Measurements from ENCODE around the gene ATM.
"Not testable (repeated sequence)": the region's sequence is repeated elsewhere in the genome, so short reads cannot be mapped to it uniquely, and the experiment has no call there.

ATM gene

DNA sequence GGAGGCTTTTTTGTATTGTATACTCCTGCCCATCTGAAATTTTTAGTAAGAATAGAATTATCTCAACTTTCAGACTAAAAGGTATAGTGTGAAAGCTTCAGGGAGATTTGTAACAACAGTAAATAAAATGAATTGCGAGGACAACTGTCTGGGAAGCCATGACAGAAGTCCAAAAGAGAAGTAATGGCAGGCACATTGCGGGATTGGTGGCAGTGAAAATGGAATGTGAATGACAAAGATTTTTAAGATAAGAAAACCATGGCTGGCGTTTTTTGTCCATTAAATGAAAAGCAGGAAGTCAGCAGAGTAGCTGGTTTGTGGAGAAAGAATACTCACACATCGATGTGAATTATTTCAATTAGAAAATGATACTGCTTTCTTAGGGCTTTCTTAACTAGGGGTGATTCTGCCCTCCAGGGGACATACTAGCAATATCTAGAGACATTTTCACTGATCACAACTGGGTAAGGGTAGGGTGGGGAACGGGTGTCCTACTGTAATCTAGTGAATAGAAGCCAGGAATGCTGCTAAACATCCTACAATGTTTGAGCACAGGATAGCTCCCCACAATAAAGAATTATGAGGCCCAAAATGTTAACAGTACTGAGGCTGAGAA is 2.0 kb upstream of the ATM start:
- no peak for DNase-seq (ENCODE audit: low read depth in 2 of 2, low spot score in 1 of 2)

DNA sequence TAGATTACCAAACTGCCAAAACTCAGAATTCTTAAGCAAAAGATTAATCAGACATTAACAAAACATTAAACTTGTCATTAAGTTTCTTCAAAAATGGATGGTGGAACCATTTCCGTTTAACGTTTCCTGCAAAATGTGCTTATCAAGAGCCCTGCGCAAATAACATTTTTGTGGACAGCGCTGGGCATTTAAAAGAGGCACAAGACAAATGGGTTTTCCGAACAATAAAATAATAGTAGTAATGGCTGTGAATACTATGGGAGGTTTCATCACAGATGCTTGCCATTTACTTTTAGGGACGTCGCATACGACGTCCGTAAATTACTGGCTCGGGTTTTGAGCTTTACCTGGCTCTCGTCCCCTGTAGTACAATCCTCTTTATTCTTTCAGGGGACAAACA is 1.5 kb upstream of the ATM start:
- DNase-seq (ENCODE audit: low read depth in 2 of 2, low spot score in 1 of 2) = no peak

DNA sequence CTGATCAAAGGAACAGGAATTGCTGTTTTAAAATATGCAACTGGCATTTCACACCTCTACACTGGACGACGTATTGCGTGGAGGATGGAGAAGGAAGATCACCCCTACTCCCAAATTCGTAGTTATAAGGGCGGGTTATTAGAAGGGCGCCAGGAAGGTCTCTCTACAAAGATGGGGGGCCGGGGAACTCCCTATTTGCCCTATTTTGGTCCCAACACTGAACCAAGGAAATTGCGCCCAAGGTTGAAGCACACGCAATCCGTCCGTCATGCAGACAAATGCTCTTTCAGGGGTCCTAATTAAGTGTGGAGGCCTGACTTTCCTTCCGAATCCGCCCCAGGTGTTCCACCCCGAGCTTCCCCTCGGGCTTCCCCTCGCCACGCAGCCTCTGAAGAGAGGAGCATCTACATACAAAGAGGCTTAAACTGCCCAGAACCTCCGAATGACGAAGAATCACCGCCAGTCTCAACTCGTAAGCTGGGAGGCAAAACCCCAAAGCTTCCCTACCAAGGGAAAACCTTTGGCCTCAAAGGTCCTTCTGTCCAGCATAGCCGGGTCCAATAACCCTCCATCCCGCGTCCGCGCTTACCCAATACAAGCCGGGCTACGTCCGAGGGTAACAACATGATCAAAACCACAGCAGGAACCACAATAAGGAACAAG is 825 bp upstream of the ATM start:
- DNase-seq (ENCODE audit: low read depth in 2 of 2, low spot score in 1 of 2) = no peak

DNA sequence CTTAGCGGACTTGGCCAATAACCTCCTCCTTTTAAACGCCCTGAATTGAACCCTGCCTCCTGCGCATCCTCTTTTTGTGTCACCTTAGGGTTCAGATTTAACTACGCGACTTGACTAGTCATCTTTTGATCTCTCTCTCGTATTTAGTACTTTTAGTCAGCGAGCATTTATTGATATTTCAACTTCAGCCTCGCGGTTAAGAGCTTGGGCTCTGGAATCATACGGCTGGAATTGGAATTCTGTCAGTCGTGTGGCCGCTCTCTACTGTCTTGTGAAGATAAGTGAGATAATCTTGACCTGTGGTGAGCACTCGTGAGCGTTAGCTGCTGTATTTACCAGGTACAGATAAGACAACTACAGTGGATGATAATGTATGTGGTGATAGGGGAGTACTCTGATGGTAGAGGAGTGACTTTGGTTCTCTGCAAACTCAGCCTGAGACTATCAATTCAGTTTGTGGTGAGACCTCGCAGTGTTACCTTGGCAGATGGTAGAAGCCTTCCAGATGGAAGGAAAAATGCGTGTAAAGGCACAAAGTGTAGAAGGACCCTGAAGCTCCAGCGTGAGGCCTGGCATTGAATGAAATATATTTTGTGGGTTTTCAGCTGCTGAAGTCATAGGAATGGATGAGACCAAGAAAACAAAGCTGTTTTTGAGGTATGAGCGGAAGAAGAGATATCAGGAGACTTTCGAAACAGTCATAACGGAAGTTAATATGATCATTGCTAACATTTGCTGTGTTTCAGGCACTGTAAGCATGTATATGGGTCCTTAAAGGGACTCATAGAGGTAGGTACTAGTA is 682 bp downstream of the ATM start:
- DNase-seq (ENCODE audit: low read depth in 2 of 2, low spot score in 1 of 2) = no peak

DNA sequence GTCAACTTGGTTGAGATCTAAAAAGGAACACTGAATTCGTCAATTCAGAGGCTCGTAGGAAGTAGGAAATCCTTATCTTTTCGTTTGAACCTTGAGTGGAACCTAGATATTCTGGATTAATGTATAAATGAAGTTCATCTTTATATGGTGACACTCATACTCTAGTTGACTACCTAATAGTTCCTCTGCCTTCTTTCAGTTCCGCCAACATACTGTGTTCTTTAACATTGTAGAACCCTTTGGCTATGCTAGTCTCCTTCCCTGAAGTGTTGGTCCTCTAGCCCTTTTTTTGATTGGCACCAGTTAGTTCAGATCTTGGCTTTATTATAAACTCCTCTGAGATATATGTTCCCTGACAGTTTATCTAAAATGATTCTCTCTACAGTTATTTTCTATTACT is 1.5 kb downstream of the ATM start:
- DNase-seq (ENCODE audit: low read depth in 2 of 2, low spot score in 1 of 2) = no peak

DNA sequence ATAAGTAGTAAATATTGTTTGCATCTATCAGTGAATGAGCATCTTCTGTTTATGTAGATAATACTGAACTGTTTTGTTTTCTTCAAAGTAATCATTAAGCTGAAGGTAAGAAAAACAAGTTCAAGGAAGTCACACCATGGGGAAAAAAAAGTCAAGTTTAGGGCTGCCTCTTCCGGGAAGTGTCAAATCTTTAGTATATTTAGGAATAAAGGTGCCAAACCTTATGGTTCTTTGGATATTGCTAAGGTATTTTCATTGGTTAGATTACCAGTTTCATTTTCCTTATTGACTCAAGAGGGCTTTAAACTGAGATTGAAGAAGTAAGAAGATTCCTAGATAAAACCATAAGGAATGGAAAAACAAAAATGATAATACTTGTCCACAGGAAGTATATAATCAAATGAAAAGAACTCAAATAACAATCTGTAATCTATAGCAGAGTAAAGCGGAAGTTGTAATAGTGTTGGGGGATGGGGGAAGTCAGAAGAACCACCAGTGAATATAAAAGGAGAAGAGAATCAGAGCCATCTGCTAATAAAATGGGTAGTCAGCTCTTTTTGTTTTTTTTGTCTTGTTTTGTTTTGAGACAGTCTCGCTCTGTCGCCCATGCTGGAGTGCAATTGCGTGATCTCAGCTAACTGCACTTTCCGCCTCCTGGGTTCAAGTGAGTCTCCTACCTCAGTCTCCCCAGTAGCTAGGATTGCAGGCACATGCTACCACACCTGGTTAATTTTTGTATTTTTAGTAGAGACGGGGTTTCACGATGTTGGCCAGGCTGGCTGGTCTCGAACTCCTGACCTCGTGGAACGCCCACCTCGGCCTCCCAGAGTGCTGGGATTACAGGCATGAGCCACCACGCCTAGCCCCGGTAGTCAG is 2.3 kb downstream of the ATM start:
- DNase-seq (ENCODE audit: low read depth in 2 of 2, low spot score in 1 of 2) = no peak

DNA sequence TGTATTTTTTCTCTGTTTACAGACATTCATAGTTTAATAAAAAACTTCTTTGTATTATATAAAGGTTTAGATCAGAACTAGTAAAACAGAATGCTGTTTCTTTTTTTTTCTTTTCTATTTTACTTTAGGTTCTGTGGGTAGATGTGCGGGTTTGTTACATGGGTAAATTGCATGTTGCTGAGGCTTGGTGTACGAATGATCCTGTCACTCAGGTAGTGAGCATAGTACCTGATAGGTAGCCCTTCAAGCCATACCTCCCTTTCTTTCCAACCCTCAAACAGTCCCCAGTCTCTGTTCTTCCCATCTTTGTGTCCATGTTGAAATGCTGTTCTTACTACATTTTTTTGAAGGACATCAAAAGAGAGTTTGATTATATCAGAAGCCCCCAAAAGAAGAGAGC is 3.2 kb downstream of the ATM start:
- no peak for DNase-seq (ENCODE audit: low read depth in 2 of 2, low spot score in 1 of 2)

DNA sequence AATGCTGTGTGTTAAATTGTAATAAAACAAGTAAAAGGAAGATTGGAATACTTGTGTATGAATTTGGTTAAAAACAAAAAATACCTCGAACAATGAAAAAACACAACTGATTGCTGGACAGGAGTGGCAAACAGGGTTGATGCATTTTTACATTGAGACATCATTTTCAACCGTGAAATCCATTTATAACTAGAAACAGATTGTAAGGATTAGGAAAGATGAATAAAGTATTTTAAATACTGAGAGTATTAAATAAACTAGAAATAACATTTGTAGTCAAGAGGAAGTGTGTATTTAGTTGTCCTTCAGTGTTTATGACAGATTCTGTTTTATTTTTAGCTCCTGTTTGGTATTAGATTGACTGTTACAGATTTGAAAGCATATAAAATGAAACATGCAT is 5.4 kb downstream of the ATM start:
- no peak for DNase-seq (ENCODE audit: low read depth in 2 of 2, low spot score in 1 of 2)

DNA sequence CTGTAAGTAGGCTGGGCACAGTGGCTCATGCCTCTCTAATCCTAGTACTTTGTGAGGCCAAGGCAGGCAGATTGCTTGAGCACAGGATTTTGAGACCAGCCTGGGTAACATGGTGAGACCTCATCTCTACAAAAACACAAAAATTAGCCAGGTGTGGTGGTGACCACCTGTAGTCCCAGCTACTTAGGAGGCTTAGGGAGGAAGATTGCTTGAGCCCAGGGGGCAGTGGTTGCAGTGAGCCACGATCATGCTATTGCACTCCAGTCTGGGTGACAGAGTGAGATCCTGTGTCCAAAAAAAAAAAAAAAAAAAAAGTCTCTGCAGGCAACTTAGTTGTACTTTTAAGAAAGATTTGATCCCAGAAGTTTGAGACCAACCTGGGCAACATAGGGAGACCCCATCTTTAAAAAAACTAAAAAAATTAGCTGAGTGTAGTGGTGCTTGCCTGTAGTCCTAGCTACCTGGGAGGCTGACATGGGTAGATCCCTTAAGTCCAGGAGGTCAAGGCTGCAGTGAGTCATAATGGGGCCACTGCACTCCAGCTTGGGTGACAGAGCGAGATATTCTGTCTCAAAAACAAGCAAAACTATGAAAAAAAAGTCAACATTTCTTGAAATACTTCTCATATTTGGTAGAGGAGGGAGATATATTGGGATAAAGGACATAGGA is 10.5 kb downstream of the ATM start:
- no peak for DNase-seq (ENCODE audit: low read depth in 2 of 2, low spot score in 1 of 2)

DNA sequence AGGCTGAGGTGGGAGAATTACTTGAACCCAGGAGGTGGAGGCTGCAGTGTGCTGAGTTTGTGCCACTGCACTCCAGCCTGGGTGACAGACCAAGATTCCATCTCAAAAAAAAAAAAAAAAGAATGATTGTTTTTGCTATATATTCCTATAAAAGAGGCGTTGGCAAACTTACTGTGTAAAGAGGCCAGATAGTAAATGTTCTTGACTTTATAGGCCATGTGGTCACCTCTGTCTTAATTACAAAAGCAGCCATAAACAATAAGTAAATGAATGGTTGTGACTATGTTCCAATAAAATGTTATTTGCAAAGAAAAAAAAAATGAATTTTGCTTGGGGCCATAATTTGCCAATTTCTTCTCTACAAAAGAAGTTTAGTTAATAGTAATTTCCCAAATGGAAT is 12.3 kb downstream of the ATM start:
- DNase-seq (ENCODE audit: low read depth in 2 of 2, low spot score in 1 of 2) = no peak

DNA sequence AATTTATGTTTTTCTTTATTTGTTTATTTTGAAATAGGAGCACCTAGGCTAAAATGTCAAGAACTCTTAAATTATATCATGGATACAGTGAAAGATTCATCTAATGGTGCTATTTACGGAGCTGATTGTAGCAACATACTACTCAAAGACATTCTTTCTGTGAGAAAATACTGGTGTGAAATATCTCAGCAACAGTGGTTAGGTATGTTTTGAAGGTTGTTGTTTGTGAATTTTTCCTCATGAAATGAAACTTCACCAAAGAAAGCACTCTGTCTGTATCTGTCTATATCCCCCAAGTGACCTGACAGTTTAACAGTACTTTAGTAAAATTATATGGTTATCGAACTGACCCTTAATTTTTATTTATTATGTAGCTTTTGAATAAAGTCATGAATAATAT is 12.8 kb downstream of the ATM start:
- no peak for DNase-seq (ENCODE audit: low read depth in 2 of 2, low spot score in 1 of 2)

DNA sequence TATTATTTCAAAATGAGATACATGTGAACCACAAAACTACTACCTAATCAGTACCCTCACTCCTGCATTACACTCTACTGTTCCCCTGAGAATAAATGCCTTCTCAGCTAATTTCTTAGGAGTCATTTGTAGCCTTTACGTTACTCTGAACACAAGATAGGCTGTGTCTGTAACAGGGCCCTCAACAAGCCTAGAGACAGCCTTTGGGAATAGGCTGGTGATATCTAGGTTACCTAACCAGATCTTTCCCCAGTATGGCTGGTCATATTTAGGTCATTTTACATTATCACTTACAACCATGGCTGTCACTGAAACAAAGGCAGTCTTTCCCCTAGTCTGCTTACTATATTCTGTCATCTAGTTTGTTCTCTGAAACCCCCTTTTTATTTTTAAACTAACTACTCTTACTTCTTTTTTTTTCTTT is 14.2 kb downstream of the ATM start:
- DNase-seq (ENCODE audit: low read depth in 2 of 2, low spot score in 1 of 2) = no peak

DNA sequence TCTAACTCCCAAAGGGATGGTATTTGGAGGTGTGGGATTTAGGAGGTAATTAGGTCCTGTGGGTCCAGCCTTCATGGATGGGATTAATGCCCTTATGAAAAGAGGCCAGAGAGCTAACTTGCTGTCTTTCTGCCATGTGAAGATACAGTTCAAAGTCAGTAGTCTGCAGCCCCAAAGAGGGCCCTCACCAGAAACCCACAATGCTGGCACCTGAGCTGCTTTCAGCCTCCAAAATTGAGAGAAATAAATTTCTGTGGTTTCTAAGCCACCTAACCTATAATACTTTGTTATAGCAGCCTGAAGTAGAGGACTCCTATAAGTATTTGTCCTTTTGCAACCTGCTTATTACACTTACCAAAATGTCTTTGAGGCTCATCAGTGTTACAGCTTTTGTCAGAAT is 16.2 kb downstream of the ATM start:
- DNase-seq (ENCODE audit: low read depth in 2 of 2, low spot score in 1 of 2) = no peak

DNA sequence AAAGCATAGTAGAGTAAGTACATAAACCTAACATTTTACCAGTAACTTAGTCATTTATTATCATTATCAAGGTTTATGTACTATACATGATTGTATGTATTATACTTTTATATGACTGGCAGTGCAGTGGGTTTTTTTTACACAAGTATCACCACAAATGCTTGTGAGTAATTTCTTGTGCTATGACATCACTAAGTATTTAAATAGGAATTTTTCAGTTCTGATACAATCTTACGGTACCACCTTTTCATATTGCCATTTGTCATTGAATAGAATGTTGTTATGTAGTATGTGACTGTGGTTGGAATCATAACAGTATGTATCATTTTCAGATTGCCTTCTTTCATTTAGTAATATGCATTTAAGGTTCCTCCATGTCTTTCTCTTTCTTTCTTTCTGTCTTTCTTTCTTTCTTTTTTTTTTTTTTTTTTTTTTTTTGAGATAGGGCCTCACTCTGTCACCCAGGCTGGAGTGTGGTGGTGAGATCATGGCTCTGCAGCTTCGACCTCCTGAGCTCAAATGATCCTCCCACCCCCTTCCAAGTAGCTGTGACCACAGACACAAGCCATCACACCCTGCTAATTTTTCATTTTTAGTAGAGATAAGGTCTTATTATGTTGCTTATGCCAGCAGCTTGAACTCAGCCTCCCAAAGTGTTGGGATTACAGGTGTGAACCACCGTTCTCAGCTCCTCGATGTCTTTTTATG is 18.6 kb downstream of the ATM start:
- no peak for DNase-seq (ENCODE audit: low read depth in 2 of 2, low spot score in 1 of 2)

DNA sequence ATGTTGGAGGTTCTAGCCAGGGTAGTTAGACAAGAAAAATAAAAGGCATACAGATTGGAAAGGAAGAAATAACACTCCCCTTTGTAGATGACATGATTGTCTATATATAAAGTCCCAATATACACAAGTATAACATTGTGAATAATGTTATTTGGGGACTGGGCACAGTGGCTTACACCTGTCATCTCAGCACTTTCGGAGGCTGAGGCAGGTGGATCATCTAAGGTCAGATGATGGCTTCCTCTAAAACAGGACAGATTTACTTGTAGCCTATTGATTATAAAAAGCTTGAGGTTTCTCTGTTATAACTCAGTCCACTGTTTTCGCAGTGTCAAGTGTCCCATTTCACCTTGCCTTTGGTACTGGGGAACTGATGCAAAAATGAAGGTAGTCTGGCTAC is 19.6 kb downstream of the ATM start:
- no peak for DNase-seq (ENCODE audit: low read depth in 2 of 2, low spot score in 1 of 2)

DNA sequence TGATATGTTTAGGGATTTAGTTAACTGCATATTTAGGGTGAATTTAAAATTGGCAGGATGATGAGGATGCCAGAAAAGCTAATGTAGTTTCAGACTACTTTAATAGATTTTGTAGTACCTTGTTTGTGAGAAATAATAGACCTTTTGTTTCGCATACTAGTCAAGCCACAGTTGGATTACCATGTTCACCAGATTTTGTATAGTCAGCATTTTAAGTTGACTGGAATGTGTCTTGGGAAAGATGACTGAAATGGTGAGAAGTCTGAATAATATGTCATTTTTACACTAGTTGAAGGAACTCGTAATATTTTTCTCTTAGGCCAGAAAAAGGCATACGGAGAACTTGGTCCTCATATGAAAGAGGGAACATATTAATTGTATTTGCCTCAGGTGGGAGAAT is 23.4 kb downstream of the ATM start:
- DNase-seq (ENCODE audit: low read depth in 2 of 2, low spot score in 1 of 2) = no peak

DNA sequence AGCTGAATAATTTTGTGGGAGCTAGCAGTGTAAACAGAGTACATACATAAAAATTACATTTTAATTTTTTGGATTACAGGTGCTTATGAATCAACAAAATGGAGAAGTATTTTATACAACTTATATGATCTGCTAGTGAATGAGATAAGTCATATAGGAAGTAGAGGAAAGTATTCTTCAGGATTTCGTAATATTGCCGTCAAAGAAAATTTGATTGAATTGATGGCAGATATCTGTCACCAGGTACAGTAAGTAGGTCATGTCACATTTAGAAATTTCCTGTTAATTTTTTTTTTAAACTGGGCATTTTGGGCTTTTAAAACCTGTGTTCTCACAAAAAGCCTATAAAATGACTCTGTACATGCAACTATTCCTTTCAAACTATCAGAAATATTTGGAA is 24.0 kb downstream of the ATM start:
- DNase-seq (ENCODE audit: low read depth in 2 of 2, low spot score in 1 of 2) = no peak

DNA sequence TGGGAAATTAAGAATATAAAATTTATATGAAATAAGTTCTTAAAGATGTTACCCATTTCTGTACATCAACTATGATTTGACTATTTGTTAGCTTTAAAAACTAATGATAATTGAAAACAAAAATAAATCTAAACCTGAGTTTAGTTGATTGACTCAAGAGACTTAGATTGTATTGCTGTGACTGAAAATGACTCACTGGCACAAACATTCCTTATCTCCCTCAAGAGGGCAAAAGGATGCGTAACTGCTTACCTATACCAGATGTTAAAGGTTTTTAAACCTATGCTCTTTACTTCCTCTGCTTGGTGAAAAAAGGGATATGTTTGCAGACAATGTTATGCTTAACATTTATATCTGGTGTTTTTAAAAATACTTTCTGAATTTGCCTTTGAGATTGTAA is 30.3 kb downstream of the ATM start:
- no peak for DNase-seq (ENCODE audit: low read depth in 2 of 2, low spot score in 1 of 2)

DNA sequence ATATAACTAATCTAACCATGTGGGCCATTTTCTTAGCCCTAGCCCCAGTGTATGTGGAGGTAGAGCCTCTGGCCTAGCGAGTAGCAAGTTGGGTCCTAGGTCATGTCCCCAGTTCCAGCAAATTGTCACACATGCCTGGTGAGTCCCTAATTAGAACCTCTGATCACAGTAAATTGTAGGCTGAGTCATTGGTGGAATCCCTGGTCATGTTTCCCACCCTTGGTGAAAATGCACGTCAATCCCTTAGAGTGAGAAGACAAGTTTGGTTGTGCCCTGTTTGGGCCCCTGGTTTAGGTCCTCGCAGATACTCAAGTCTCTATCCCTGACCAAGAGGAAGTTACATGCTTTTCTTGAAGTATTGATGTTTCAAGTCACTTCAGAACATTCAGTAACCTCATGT is 46.7 kb downstream of the ATM start:
- DNase-seq (ENCODE audit: low read depth in 2 of 2, low spot score in 1 of 2) = no peak

DNA sequence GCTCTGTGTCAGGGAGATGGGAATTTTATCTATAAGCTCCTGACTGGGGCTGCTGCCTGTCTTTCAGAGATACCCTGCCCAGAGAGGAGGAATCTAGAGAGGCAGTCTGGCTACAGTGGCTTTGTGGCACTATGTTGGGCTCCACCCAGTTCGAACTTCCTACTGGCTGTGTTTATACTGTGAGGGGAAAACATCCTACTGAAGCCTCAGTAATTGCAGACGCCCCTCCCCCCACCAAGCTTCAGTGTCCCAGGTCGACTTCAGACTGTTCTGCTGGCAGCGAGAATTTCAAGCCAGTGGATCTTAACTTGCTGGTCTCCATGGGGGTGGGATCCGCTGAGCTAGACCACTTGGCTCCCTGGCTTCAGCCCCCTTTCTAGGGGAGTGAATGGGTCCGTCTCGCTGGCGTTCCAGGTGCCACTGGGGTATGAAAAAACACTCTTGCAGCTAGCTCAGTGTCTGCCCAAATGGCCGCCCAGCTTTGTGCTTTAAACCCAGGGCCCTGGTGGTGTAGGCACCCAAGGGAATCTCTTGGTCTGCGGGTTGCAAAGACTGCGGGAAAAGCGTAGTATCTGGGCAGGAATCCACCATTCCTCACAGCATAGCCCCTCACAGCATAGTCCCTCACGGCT is 54.2 kb downstream of the ATM start:
- DNase-seq (ENCODE audit: low read depth in 2 of 2, low spot score in 1 of 2) = not testable (repeated sequence)

All from stimulated activated CD8-positive, alpha-beta memory T cell treated with anti-CD3 and anti-CD28 coated beads, Interleukin-4, amount 100 ng/mL, for 1 hour (primary cell).